HL-60 (cell line): ENCODE data around the gene DNAH2.

Source experiments
- CTCF ChIP-seq: IDR thresholded peaks from one replicate; pipeline ENCODE4 v1.5.1; 2011; ENCODE audit warnings: low read length, control low read depth, inconsistent platforms; ENCODE audit not compliant: insufficient read depth
- POLR2AphosphoS5 ChIP-seq: IDR thresholded peaks from 2 replicates; pipeline ENCODE4 v1.6.1; 2012; ENCODE audit warnings: low read depth

GRCh38 chr17:7668482-7668881 lies 49.1 kb upstream of the DNAH2 start:
- TF ChIP-seq CTCF (no peak), POLR2AphosphoS5 (no peak)
